HepG2 (cell line): ENCODE results near the gene FOXA1. TPM values are rescaled to one million over a fixed set of nuclear protein-coding genes. Genes with fewer than 3 reads are reported as not detected.

Experiments used
- ADNP ChIP-seq: sonication (generic); formaldehyde crosslinking; IDR thresholded peaks from 2 replicates; pipeline ENCODE4 v1.4.0; 2020; ENCODE audit warnings: missing genetic modification reagents
- ETV5 ChIP-seq: IDR thresholded peaks from 2 replicates; pipeline ENCODE4 v1.6.1; 2018; ENCODE audit warnings: missing biosample characterization, missing genetic modification reagents, inconsistent platforms, borderline replicate concordance
- HNF4G ChIP-seq, 2 experiments: sonication (generic) in 1 of 2; formaldehyde crosslinking in 1 of 2; IDR thresholded peaks; 2 replicates each; pipeline versions ENCODE4 v1.4.0 to v1.6.1; 2011 to 2020; ENCODE audit warnings: borderline replicate concordance in 2 of 2, low read depth in 2 of 2, mild to moderate bottlenecking in 2 of 2, low read length in 1 of 2, missing genetic modification reagents in 1 of 2, moderate library complexity in 1 of 2
- HNRNPUL1 ChIP-seq: fragments of 200-400 bp; formaldehyde crosslinking; IDR thresholded peaks from 2 replicates; pipeline ENCODE4 v1.6.1; 2017; ENCODE audit warnings: low read depth, mild to moderate bottlenecking, low read length, moderate library complexity
- MLLT10 ChIP-seq: sonication (generic); formaldehyde crosslinking; IDR thresholded peaks from 2 replicates; pipeline ENCODE4 v1.4.0; 2020; ENCODE audit warnings: missing genetic modification reagents
- PLRG1 ChIP-seq: fragments of 450-650 bp; conservative IDR thresholded peaks from 2 replicates; pipeline ENCODE4 v1.6.1; 2016
- SIN3B ChIP-seq: fragments of 150-350 bp; IDR thresholded peaks from 2 replicates; pipeline ENCODE4 v1.6.1; 2014; ENCODE audit warnings: low read length
- U2AF2 ChIP-seq: fragments of 200-400 bp; formaldehyde crosslinking; IDR thresholded peaks from 2 replicates; pipeline ENCODE4 v1.6.1; 2017; ENCODE audit warnings: low read depth, mild to moderate bottlenecking, low read length
- ZBTB42 ChIP-seq: sonication (generic); formaldehyde crosslinking; IDR thresholded peaks from 2 replicates; pipeline ENCODE4 v1.5.0; 2020; ENCODE audit warnings: mild to moderate bottlenecking, missing genetic modification reagents
- ZNF678 ChIP-seq: sonication (generic); formaldehyde crosslinking; IDR thresholded peaks from 2 replicates; pipeline ENCODE4 v1.4.0; 2020; ENCODE audit warnings: mild to moderate bottlenecking, missing genetic modification reagents
- ZNF773 ChIP-seq: sonication (generic); formaldehyde crosslinking; IDR thresholded peaks from 2 replicates; pipeline ENCODE4 v1.4.0; 2020; ENCODE audit warnings: missing genetic modification reagents, borderline replicate concordance
- ZNF790 ChIP-seq: sonication (generic); formaldehyde crosslinking; IDR thresholded peaks from 2 replicates; pipeline ENCODE4 v1.8.0; 2022; ENCODE audit warnings: missing genetic modification reagents, mild to moderate bottlenecking, borderline replicate concordance
- ZSCAN12 ChIP-seq: sonication (generic); formaldehyde crosslinking; IDR thresholded peaks from 2 replicates; pipeline ENCODE4 v1.9.0; 2021; ENCODE audit warnings: mild to moderate bottlenecking, missing genetic modification reagents
- polyA plus RNA-seq, 8 experiments: library from polyadenylated mRNA; depleted of rRNA in 3 of 8; stranded (reverse) in 7 of 8; unstranded in 1 of 8; fragments of >200 nt; fragmentation: Illumina TruSeq in 4 of 8; extraction: Trizol in 4 of 8; gene quantifications; 2 replicates each; pipeline versions ENCODE4 v1.2.1 to v1.2.3, GENCODE V29; 2011 to 2016; ENCODE audit warnings: low read depth in 4 of 8, missing spikeins in 1 of 8, mixed read lengths in 1 of 8; ENCODE audit not compliant: insufficient read depth in 1 of 8
- total RNA-seq, 5 experiments: library from RNA; depleted of rRNA; stranded (reverse); fragments of >200 nt; fragmentation: Illumina TruSeq; extraction: Trizol; gene quantifications; 2 replicates each; pipeline ENCODE4 v1.2.3, GENCODE V29; 2016; ENCODE audit warnings: low read depth in 1 of 5
- TF ChIP-seq, protein P1 (sequence below): sonication (generic); formaldehyde crosslinking; IDR thresholded peaks from 2 replicates; pipeline ENCODE4 v1.8.0; 2022; ENCODE audit warnings: missing genetic modification reagents, low read depth, mild to moderate bottlenecking, borderline replicate concordance
- TF ChIP-seq, protein P2 (sequence below): sonication (generic); formaldehyde crosslinking; conservative IDR thresholded peaks from 2 replicates; pipeline ENCODE4 v1.8.0; 2022; ENCODE audit warnings: missing genetic modification reagents
- TF ChIP-seq, protein P3 (sequence below): sonication (generic); formaldehyde crosslinking; IDR thresholded peaks from 2 replicates; pipeline ENCODE4 v1.4.0; 2020; ENCODE audit warnings: missing genetic modification reagents
- TF ChIP-seq, protein P4 (sequence below): sonication (generic); formaldehyde crosslinking; conservative IDR thresholded peaks from 2 replicates; pipeline ENCODE4 v1.4.0; 2020; ENCODE audit warnings: mild to moderate bottlenecking, missing genetic modification reagents, moderate library complexity
- TF ChIP-seq, protein P5 (sequence below): IDR thresholded peaks from 2 replicates; pipeline ENCODE4 v1.6.1; 2016; ENCODE audit warnings: missing compliant biosample characterization, missing genetic modification reagents, borderline replicate concordance
- TF ChIP-seq, protein P6 (sequence below): sonication (generic); formaldehyde crosslinking; IDR thresholded peaks from 2 replicates; pipeline ENCODE4 v1.5.1; 2020; ENCODE audit warnings: mild to moderate bottlenecking, missing genetic modification reagents, moderate library complexity

Gene FOXA1
- total and polyA plus RNA-seq, 2 of the 13 experiments (the other 11 are each of a cell fraction or from before 2014, with no cell fraction given), result 43.4 to 58.6 TPM

DNA sequence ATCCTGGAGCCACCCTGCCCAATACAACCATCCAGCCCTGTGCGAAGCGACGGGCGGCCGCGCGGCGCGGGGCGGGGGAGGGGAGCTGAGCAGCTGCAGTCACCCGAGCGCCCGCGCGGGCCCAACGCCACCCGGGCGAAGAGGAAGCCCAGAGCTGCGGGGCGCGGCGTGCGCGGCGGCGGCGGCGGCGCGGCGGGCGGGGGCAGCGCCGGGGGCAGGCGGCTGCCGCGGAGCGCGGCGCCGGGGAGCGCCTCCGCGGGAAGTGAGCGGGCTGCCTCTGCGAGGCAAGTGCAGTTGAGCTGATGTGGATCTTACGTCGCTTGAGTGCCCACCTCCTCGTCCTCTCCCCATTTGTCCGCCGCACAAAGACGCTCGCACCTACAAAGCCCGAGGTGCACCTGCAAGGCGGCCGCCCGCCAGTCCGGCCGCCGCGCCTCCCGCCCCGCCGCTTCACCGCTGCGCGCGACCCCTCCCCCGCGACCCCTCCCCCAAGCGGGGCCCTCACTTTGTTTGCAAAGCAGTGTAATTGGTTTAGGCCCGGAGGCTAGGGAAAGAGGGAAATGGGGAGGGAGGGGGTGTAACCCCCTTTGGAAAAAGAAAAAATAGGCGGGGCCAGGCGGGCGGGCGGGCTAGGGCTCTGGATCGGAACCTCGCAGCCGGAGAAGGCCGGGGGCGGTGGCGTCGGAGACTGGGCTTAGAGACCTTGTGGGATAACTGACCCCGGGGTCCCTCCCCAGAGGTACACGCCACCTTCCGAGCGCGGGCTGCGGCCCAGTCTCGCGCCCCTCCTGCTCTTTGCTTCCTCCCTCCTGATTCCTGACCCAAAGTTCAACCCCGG lies at the start of gene FOXA1, which contains the start of gene TTC6 (continued):
- no peak for TF ChIP-seq ZNF790
- TF ChIP-seq HNRNPUL1, result no peak
- TF ChIP-seq, protein P1, sequence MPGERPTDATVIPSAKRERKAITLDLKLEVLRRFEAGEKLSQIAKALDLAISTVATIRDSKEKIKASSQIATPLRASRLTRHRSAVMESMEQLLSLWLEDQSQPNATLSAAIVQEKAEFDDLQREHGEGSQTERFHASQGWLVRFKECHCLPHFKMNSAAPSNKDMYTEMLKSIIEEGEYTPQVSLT (CRISPR knock-in tag), result no peak
- TF ChIP-seq ADNP, result no peak
- TF ChIP-seq, protein P2, sequence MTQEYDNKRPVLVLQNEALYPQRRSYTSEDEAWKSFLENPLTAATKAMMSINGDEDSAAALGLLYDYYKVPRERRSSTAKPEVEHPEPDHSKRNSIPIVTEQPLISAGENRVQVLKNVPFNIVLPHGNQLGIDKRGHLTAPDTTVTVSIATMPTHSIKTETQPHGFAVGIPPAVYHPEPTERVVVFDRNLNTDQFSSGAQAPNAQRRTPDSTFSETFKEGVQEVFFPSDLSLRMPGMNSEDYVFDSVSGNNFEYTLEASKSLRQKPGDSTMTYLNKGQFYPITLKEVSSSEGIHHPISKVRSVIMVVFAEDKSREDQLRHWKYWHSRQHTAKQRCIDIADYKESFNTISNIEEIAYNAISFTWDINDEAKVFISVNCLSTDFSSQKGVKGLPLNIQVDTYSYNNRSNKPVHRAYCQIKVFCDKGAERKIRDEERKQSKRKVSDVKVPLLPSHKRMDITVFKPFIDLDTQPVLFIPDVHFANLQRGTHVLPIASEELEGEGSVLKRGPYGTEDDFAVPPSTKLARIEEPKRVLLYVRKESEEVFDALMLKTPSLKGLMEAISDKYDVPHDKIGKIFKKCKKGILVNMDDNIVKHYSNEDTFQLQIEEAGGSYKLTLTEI (CRISPR knock-in tag), result no peak
- peak; percentile 1 for TF ChIP-seq ETV5 (CRISPR knock-in tag)
- TF ChIP-seq ZSCAN12, result no peak
- TF ChIP-seq U2AF2, result peak; percentile 62; the same call in 1 of the 2 replicates
- TF ChIP-seq, protein P3, sequence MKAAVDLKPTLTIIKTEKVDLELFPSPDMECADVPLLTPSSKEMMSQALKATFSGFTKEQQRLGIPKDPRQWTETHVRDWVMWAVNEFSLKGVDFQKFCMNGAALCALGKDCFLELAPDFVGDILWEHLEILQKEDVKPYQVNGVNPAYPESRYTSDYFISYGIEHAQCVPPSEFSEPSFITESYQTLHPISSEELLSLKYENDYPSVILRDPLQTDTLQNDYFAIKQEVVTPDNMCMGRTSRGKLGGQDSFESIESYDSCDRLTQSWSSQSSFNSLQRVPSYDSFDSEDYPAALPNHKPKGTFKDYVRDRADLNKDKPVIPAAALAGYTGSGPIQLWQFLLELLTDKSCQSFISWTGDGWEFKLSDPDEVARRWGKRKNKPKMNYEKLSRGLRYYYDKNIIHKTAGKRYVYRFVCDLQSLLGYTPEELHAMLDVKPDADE (CRISPR knock-in tag), result peak; percentile 54; the same call in 1 of the 2 replicates
- no peak; the same call in 1 of the 2 replicates for TF ChIP-seq ZBTB42 (CRISPR knock-in tag)
- TF ChIP-seq, protein P4, sequence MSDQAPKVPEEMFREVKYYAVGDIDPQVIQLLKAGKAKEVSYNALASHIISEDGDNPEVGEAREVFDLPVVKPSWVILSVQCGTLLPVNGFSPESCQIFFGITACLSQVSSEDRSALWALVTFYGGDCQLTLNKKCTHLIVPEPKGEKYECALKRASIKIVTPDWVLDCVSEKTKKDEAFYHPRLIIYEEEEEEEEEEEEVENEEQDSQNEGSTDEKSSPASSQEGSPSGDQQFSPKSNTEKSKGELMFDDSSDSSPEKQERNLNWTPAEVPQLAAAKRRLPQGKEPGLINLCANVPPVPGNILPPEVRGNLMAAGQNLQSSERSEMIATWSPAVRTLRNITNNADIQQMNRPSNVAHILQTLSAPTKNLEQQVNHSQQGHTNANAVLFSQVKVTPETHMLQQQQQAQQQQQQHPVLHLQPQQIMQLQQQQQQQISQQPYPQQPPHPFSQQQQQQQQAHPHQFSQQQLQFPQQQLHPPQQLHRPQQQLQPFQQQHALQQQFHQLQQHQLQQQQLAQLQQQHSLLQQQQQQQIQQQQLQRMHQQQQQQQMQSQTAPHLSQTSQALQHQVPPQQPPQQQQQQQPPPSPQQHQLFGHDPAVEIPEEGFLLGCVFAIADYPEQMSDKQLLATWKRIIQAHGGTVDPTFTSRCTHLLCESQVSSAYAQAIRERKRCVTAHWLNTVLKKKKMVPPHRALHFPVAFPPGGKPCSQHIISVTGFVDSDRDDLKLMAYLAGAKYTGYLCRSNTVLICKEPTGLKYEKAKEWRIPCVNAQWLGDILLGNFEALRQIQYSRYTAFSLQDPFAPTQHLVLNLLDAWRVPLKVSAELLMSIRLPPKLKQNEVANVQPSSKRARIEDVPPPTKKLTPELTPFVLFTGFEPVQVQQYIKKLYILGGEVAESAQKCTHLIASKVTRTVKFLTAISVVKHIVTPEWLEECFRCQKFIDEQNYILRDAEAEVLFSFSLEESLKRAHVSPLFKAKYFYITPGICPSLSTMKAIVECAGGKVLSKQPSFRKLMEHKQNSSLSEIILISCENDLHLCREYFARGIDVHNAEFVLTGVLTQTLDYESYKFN (CRISPR knock-in tag), result peak; percentile 57; the same call in 1 of the 2 replicates
- TF ChIP-seq ZNF773 (CRISPR knock-in tag), result no peak; the same call in 1 of the 2 replicates
- no peak for TF ChIP-seq MLLT10
- TF ChIP-seq PLRG1, result no peak
- TF ChIP-seq, protein P5, sequence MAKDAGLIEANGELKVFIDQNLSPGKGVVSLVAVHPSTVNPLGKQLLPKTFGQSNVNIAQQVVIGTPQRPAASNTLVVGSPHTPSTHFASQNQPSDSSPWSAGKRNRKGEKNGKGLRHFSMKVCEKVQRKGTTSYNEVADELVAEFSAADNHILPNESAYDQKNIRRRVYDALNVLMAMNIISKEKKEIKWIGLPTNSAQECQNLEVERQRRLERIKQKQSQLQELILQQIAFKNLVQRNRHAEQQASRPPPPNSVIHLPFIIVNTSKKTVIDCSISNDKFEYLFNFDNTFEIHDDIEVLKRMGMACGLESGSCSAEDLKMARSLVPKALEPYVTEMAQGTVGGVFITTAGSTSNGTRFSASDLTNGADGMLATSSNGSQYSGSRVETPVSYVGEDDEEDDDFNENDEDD, result peak; percentile 66
- no peak for TF ChIP-seq ZNF678 (CRISPR knock-in tag)
- peak; percentile 48; the same call in 1 of the 2 replicates for TF ChIP-seq HNF4G (IDR thresholded peaks at IDR 0.05; ENCODE audit: borderline replicate concordance, low read depth, low read length)
- no peak for TF ChIP-seq HNF4G (CRISPR knock-in tag; IDR thresholded peaks at IDR 0.05; ENCODE audit: borderline replicate concordance, low read depth)
- TF ChIP-seq, protein P6, sequence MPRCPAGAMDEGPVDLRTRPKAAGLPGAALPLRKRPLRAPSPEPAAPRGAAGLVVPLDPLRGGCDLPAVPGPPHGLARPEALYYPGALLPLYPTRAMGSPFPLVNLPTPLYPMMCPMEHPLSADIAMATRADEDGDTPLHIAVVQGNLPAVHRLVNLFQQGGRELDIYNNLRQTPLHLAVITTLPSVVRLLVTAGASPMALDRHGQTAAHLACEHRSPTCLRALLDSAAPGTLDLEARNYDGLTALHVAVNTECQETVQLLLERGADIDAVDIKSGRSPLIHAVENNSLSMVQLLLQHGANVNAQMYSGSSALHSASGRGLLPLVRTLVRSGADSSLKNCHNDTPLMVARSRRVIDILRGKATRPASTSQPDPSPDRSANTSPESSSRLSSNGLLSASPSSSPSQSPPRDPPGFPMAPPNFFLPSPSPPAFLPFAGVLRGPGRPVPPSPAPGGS (CRISPR knock-in tag), result peak; percentile 9
- no peak for TF ChIP-seq SIN3B
